OCI-LY1 (cell line): ENCODE results near the gene RECK.

ENCODE experiments used
- H2AFZ ChIP-seq: fragments of 200-600 bp; sonication (generic), shearing (Covaris generic); 2 replicates; pipeline ENCODE4 v1.6.0; 2014; ENCODE audit warnings: antibody characterized with exemption, mild to moderate bottlenecking, low read length
- H3F3A ChIP-seq: fragments of 200-600 bp; sonication (generic), shearing (Covaris generic); 2 replicates; pipeline ENCODE4 v1.6.0; 2014; ENCODE audit warnings: mild to moderate bottlenecking, antibody characterized with exemption, low read length, moderate library complexity; ENCODE audit not compliant: insufficient read depth
- H3K27ac ChIP-seq: fragments of 200-600 bp; sonication (generic); 2 replicates; pipeline ENCODE4 v1.5.1; 2014; ENCODE audit warnings: low read length, mixed run types, mild to moderate bottlenecking, low read depth; ENCODE audit not compliant: poor library complexity, severe bottlenecking
- H3K27me3 ChIP-seq: fragments of 200-600 bp; sonication (generic); 2 replicates; pipeline ENCODE4 v1.6.0; 2014; ENCODE audit warnings: antibody characterized with exemption, mild to moderate bottlenecking, low read length, moderate library complexity; ENCODE audit not compliant: insufficient read depth
- H3K36me3 ChIP-seq: fragments of 200-600 bp; sonication (generic); 2 replicates; pipeline ENCODE4 v1.6.1; 2014; ENCODE audit warnings: mild to moderate bottlenecking, antibody characterized with exemption, low read length, moderate library complexity, mixed read lengths; ENCODE audit not compliant: insufficient read depth
- H3K4me1 ChIP-seq: fragments of 200-600 bp; sonication (generic); 2 replicates; pipeline ENCODE4 v1.5.1; 2014; ENCODE audit warnings: mild to moderate bottlenecking, low read length, moderate library complexity; ENCODE audit not compliant: insufficient read depth, severe bottlenecking
- H3K4me2 ChIP-seq: fragments of 200-600 bp; sonication (generic), shearing (Covaris generic); 2 replicates; pipeline ENCODE4 v1.6.1; 2014; ENCODE audit warnings: low read length
- H3K4me3 ChIP-seq: fragments of 200-600 bp; sonication (generic); 2 replicates; pipeline ENCODE4 v1.5.1; 2014; ENCODE audit warnings: low read length, low read depth, mild to moderate bottlenecking, mixed read lengths; ENCODE audit not compliant: poor library complexity, severe bottlenecking
- H3K79me2 ChIP-seq: fragments of 200-600 bp; shearing (Covaris generic); 2 replicates; pipeline ENCODE4 v1.6.1; 2016; ENCODE audit warnings: mixed run types, low read length, mixed read lengths; ENCODE audit not compliant: insufficient read depth
- H3K9ac ChIP-seq: fragments of 200-600 bp; sonication (generic), shearing (Covaris generic); 2 replicates; pipeline ENCODE4 v1.6.1; 2014; ENCODE audit warnings: mild to moderate bottlenecking, low read length, mixed read lengths
- H3K9me2 ChIP-seq: fragments of 200-600 bp; sonication (generic), shearing (Covaris generic); 2 replicates; pipeline ENCODE4 v1.6.1; 2014; ENCODE audit warnings: low read depth, mild to moderate bottlenecking, low read length, mixed read lengths
- H3K9me3 ChIP-seq: fragments of 200-600 bp; shearing (Covaris generic); 2 replicates; pipeline ENCODE4 v1.6.1; 2014; ENCODE audit warnings: low read length, mixed read lengths
- H4K20me1 ChIP-seq: fragments of 200-600 bp; sonication (generic), shearing (Covaris generic); 2 replicates; pipeline ENCODE4 v1.6.0; 2016; ENCODE audit warnings: mild to moderate bottlenecking, low read length; ENCODE audit not compliant: insufficient read depth
- EZH2 ChIP-seq: fragments of 200-600 bp; sonication (generic), shearing (Covaris generic); IDR thresholded peaks from 2 replicates; pipeline ENCODE4 v1.8.0; 2017; ENCODE audit warnings: borderline replicate concordance, mixed run types, mild to moderate bottlenecking, antibody characterized with exemption, low read length, moderate library complexity, mixed read lengths
- TF ChIP-seq, protein P1 (sequence below): fragments of 200-600 bp; sonication (generic), shearing (Covaris generic); IDR thresholded peaks from 2 replicates; pipeline ENCODE4 v1.5.1; 2017; ENCODE audit warnings: mild to moderate bottlenecking, antibody characterized with exemption, low read length, moderate library complexity, mixed read lengths

Gene RECK

DNA sequence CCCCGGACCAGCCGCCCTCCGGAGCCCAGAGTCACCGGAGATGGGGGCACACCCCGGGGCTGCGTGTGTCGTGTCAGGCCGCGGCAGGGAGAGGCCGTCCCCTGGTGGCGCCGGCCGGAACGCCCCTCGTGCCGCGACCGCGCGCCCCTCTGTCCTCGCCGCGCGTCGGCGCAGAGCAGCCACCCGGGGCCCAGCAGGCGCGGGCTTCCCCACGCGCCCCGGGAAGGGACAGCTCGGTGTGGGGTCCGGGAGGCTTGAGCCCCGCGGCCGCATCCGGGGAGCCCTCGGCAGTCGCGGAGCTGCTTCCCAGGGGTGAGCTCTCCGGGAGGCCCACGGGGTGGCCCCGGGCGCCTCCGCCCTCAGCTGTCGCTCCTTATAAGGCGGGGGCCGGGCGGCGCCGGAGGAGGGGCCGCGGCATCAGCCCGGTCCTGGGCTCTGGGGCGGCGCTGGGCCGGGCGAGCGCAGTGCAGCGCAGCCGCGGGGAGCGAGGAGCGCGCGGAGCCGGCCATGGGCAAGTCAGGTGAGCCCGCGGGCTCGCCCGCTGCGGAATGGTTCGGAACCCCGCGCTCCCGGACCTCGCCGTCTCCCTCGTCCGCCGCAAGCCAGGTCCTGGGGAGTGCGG, 99.7 kb downstream of the RECK start, which contains the start of gene GLIPR2:
Gene GLIPR2, plus strand, starts transcription at position 462 of the 622 bp plus-strand sequence. Its CDS starts 46 bp downstream, at position 508.
- Histone ChIP-seq H3K4me2 (peak within 1 kb of the TSS; percentile 71), H3K9me2 (no peaks in the 10 kb centered on the region), H3K27me3 (0 out of 2 replicates have a peak, but pooled peaks cover 3% of the 10 kb centered on the region), H3F3A (no peaks in the 10 kb centered on the region), H3K79me2 (no peaks in the 10 kb centered on the region), H3K4me1 (no peaks in the 10 kb centered on the region), H3K27ac (no peak within 1 kb of the TSS), H3K9me3 (no peaks in the 10 kb centered on the region), H3K4me3 (peak within 1 kb of the TSS; percentile 56), H4K20me1 (no peaks in the 10 kb centered on the region), H3K9ac (peak within 1 kb of the TSS; percentile 54; the same call in 1 of the 2 replicates), H2AFZ (no peak within 1 kb of the TSS), H3K36me3 (no peaks in the 10 kb centered on the region)
- no peak for TF ChIP-seq EZH2
- TF ChIP-seq, protein P1, sequence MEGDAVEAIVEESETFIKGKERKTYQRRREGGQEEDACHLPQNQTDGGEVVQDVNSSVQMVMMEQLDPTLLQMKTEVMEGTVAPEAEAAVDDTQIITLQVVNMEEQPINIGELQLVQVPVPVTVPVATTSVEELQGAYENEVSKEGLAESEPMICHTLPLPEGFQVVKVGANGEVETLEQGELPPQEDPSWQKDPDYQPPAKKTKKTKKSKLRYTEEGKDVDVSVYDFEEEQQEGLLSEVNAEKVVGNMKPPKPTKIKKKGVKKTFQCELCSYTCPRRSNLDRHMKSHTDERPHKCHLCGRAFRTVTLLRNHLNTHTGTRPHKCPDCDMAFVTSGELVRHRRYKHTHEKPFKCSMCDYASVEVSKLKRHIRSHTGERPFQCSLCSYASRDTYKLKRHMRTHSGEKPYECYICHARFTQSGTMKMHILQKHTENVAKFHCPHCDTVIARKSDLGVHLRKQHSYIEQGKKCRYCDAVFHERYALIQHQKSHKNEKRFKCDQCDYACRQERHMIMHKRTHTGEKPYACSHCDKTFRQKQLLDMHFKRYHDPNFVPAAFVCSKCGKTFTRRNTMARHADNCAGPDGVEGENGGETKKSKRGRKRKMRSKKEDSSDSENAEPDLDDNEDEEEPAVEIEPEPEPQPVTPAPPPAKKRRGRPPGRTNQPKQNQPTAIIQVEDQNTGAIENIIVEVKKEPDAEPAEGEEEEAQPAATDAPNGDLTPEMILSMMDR, result no peak

DNA sequence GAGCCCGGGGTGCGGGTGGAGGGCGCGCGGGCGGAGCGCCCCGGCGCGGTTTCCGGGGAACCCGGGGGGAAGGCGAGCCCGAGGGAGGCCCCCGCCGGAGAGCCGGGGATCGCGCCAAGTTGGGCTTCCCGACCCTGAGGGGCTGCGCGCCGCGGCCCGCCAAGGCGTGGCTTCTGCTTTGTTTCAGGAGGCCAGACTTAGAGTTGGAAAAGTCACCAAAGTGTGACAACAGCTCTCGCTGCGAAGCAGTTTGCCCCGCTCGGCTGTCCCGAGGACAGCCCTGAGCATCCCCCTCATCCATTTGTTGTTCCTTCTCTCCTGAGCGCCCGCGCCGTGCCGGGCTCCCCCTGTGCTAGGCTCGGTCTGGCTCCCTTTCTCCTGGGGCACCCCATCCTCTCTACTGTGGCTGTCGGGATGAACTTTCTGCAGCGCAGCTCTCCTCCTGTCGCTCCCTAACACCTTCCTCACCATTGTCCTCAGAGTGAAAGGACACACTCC, 100.2 kb downstream of the RECK start:
- Histone ChIP-seq H2AFZ (no peak overlapping the region), H3K36me3 (no peaks in the 10 kb centered on the region), H3K4me1 (no peaks in the 10 kb centered on the region), H3K9me2 (no peaks in the 10 kb centered on the region), H3F3A (no peaks in the 10 kb centered on the region), H3K4me3 (peak overlapping the region; percentile 56), H4K20me1 (no peaks in the 10 kb centered on the region), H3K9me3 (no peaks in the 10 kb centered on the region), H3K79me2 (no peaks in the 10 kb centered on the region), H3K9ac (peak overlapping the region; percentile 54; the same call in 1 of the 2 replicates), H3K27ac (no peak overlapping the region), H3K27me3 (0 out of 2 replicates have a peak, but pooled peaks cover 3% of the 10 kb centered on the region), H3K4me2 (peak overlapping the region; percentile 71)
- TF ChIP-seq EZH2, result no peak
- TF ChIP-seq, protein P1, result no peak

DNA sequence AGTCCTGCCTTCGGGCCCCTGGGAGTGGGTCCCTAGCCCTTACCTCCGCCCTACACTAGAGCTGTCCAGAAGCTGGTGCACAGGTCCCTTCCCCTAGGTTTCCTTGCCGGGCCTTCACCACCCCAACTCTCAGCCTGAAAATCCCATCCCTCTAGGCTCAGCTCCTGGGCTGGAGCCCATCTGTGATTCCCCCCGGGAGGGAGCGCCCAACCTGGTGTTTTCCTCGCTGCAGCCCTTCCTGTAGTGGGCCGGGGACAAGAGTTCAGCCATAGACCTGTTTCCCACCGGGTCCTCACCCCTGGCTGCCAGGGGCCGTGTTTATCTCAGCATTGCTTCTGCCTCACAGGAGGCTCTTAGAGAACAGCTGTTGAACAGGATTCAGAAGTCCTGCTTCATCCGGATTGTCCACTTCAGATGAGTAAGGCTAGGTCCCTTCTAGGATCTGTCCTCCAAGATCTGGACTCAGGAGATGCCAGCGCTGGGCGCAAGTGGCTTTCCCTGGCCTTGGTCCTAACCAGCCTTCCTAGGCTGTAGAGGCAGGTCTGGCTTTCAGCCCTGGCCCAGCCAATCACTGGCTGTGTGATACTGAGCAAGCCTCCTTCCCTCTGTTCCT, 100.8 kb downstream of the RECK start:
- H3K27me3 ChIP-seq, result 0 out of 2 replicates have a peak, but pooled peaks cover 3% of the 10 kb centered on the region
- H3K27ac ChIP-seq, result no peak overlapping the region
- peak overlapping the region; percentile 71; the same call in 1 of the 2 replicates for H3K4me2 ChIP-seq
- no peaks in the 10 kb centered on the region for H3K4me1 ChIP-seq
- no peaks in the 10 kb centered on the region for H3K9me2 ChIP-seq
- no peaks in the 10 kb centered on the region for H4K20me1 ChIP-seq
- no peaks in the 10 kb centered on the region for H3K9me3 ChIP-seq
- H3K36me3 ChIP-seq, result no peaks in the 10 kb centered on the region
- H3K4me3 ChIP-seq, result peak overlapping the region; percentile 56
- H3F3A ChIP-seq, result no peaks in the 10 kb centered on the region
- no peaks in the 10 kb centered on the region for H3K79me2 ChIP-seq
- no peak overlapping the region for H3K9ac ChIP-seq
- TF ChIP-seq EZH2, result no peak
- TF ChIP-seq, protein P1, result no peak
- H2AFZ ChIP-seq, result no peak overlapping the region
